HG03159 (cell line): Measurements from ENCODE around the gene PODN.

Source experiments
- ATAC-seq: cut with Tn5 transposase; IDR thresholded peaks from one replicate; pipeline ENCODE4 v1.9.1; 2021; ENCODE audit warnings: mild to moderate bottlenecking, moderate library complexity; ENCODE audit not compliant: unreplicated experiment

Gene PODN

GRCh38 chr1:53061859-53062707 lies at the start of gene PODN:
TSS of gene PODN (plus strand) at chr1:53062213. CDS start at chr1:53069856, 7,643 bp downstream.
- ATAC-seq: no peak

DNA sequence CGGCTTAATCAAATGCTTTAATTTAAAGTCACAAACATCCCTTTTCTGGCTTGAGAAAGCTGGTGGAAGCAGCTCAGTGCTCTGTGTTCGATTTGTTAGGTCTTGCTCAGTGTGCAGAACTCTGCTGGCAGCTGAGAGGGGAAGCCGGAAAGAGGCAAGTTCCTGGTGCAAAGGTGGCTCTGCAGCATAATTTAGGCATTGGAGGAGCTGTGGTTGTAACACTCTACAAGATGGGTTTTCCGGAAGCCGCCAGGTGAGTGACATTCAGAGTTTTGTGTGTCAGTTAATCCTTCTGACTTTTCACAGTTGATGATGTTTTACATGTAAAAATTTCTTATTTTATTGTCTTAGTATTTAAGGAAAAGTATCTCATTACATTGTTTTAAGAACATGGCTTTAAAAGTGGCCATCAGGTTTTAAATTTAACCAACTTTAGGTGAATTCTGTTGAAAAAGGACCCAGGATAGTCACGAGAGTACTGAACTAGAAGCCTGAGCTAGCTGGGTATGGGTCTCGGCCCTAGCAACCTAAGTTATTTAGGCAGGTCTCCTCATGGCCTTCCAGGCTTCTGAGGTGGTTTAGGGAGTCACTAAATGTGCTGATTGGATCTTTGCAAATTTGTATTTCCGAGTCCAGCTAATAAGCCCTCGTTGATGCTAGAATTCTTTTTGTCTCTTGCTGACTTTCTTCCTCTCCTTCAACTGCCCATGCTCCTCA lies 47.1 kb upstream of the PODN start:
- ATAC-seq: peak; percentile 89

GRCh38 chr1:53015508-53015860 lies 46.5 kb upstream of the PODN start:
- no peak for ATAC-seq

- ATAC-seq: no peak
Measured at GRCh38 chr1:53016705-53017104, 45.3 kb upstream of the PODN start.

DNA sequence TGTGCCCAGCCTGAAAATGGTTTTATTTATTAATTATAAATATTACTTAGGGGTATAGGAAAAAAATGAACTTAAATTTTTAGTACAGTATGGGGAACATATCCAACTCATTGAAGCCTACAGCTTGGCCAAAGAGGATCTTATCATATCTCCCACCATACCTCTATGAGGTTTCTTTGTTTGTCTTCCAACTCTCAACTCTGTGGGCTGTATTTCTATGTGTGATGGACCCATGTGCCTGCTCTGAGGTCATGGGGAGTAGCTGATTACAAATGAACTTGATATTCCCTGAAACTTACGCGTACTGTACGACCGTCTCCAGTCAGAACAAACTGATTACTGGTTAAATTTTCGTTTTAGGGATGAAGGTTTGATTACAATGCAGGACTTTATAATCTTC lies 41.4 kb upstream of the PODN start:
- no peak for ATAC-seq

DNA sequence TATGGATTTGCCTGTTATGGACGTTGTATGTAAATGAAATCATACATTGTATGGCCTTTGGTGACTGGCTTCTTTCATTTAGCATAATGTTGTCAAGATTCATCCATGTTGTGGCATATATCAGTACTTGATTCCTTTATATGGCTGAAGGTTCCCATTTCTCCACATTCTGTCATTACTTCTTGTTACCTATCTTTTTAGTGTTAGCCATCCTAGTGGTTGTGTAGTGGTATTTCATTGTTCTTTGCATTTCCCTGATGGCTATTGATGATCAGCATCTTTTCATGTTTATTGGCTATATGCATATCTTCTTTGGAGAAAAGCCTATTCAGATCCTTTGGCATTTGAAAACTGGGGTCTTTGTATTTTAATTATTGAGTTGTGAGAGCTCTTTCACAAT lies 39.8 kb upstream of the PODN start:
- no peak for ATAC-seq

DNA sequence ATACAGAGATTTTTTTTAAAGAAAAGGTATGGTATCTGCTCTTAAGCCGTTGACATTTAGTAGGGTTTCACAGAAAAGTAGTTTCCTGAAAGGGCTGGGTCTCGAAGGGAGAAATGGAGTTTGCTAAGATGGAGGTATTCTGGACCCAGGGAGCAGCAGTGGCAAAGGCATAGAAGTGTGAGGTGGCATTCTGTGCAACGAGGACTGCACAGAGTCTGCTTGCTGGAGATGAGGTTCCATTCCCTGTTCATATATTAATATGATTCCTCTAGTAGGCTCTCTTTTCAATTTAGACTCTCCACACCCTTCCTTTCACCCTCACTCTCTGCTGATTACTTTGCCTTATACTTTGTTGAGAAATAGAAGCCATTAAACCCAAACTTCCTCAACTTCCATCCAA lies 38.5 kb upstream of the PODN start:
- ATAC-seq: no peak

GRCh38 chr1:53024117-53024516 lies 37.9 kb upstream of the PODN start:
- ATAC-seq: no peak

DNA sequence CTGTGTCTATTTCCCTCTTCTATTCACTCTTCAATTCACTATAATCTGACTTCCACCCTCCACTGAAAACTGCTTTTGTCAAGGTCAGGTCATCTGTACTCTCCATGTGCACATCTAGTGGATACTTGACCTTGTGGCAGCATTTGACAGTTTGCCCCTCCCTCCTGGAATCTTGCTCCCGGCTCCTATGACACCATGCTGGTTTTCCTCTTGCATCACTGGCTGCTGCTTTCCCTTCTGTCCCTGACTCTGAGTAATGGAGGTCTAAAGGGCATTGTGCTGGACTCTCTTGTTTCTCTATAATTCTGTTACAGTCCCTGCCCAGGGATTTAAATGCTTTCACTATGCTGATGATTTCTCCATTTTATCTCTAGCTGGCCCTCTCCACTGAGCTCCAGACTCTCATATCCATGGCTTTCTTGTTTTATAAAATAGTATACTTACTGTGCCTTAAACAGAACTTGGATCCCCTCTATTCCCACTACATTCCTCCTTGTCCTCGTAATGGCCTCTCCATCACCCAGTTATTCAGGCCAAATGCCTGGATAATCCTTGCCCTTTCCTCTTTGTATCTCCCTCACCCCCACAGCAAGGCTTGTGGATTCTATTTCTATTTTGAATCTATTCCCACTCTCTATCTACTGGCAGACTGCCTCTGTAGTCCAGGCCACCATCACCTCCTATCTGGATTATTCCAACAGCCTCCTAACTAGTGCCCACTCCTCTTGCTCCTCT lies 36.8 kb upstream of the PODN start:
- no peak for ATAC-seq

GRCh38 chr1:53025769-53026112 lies 36.3 kb upstream of the PODN start:
- no peak for ATAC-seq

DNA sequence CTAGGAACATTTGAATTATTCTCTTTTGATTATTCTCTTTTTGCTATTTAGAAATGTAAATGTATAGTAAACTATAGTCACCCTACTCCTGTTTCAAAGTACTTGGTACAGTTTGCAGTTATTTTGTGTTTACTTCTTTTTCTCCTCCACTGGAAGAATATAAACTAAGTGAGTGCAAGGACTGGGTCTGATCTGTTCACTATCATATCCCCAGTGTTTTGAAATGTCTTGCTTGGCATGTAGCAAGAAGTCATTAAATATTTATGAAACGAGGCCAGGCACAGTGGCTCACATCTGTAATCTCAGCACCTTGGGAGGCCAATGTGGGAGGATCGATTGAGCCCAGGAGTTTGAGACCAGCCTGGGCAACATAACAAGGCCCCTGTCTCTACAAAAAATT lies 35.8 kb upstream of the PODN start:
- no peak for ATAC-seq

- ATAC-seq: no peak
Measured at GRCh38 chr1:53031732-53032131, 30.3 kb upstream of the PODN start.

DNA sequence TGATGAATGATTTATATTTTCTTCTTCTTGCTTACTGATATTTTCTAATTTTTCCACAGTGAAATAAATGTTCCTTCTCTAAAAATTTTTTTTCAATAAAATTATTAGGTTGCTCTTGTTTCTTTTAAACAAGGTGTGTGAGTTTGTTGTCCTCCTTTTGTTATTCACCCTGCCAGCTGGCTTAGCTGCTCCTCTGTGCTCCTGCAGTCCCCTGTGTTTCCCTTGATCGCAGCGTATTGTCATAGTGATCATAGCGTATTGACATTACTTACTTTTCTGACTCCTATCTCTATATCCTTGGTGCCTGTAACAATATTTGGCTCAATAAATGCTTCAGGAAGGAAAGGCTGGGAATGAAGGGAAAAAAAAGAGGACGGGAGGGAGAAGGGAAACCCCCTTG lies 24.9 kb upstream of the PODN start:
- no peak for ATAC-seq

DNA sequence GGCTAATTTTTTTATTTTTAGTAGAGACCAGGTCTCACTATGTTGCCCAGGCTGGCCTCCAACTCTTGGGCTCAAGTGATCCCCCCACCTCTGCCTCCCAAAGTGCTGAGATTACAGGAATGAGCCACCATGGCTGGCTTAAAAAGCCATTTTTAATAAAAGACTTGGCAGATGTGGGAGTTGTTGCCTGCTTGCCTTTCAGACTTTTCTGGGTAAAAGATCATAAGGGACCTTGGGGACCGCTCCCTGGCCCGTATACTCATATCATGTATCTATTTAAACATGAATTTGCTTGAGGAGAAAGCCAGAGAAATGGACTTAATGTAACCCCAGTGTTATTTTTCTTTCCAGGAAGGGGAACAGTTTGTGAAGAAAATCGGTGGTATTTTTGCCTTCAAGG lies 23.4 kb upstream of the PODN start:
- ATAC-seq: no peak

DNA sequence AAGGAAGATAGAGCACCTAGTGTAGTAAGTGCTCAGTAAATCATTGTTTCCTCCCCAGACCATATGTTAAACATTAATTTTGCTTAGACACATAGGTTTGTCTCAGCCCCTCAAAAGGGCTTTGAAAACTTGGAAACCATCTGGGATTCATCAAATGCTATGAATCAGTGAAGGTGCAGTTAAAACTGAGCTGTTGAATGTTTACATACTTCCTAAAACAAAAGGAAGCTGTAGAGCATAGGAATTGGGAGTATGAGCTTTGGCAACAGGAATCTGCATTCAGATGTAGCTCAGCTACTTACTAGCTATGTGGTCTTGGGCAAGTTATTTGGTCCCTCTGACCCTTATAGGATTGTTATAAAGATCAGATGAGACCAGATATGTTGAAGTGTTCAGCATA lies 18.7 kb upstream of the PODN start:
- ATAC-seq: no peak

- ATAC-seq: no peak
Measured at GRCh38 chr1:53044926-53045325, 17.1 kb upstream of the PODN start.

DNA sequence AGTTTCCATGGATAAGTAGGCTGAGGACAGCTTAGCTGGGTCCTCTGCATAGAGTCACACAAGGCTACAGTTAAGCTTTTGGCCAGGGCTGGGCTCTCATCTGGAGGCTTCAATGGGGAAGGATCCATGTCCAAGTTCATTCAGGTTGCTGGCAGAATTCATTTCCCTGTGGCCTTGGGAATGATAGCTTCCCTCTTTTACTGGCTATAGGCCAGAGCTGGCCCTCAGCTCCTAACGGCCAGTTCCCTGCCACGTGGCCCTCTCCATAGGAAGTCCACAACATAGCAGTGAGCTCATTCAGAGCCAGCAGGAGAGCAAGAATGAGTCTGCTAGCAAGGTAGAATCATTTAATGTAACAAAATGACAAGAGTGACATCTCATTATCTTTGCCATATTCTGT lies 15.1 kb upstream of the PODN start:
- no peak for ATAC-seq

GRCh38 chr1:53047737-53048736 lies 14.0 kb upstream of the PODN start:
- ATAC-seq: no peak

DNA sequence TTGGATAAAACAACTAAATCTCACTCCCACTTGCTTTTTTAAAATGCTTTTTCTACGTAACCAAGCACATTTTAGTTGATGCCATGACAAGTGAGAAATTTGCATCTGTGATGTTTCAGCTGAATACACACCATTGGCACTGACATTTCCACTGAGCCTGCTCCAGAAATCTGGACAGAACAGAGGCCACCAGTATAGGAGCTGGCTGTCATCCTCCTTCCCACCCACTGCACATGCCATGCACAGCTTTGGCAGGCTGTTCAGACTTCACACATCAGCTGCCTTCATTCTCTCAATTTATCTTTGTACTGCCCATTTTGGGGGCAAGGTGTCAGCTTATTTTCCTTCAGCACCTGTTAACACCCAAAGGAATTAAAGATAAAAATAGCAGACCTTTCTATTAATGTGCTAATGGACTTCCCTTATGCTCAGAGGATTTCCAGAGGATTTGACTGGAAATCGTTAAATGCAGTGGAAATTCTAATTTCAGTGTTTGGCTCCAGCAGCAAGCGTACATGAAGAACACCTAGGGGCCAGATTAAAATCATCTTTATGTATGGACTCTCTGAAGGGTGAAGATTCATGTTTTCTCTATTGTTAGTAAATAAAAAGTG lies 12.9 kb upstream of the PODN start:
- ATAC-seq: no peak

DNA sequence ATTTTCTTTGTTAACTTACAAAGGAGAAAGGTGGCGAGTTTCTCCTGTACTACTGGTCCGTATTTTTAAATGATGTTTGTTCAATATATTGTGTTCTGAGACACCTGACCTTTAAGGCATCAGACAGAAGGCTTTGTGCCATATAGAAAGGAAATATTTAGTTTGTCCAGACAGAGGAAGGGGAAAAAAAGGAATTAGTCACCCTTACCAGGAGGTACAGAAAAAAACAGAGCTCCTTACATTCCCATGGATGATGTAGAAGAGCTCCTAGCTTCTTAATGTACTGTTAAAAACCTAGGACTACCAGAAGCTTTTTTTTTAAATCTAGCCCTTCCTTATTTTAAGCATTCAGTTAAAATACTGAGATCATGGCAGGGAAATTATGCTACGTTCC lies 12.4 kb upstream of the PODN start:
- no peak for ATAC-seq
